Stimulated activated CD4-positive, alpha-beta T cell treated with anti-CD3 and anti-CD28 coated beads, Interleukin-2, amount 100 ng/mL, for 4 hours (primary cell): ENCODE data around the gene PTPRE.

ENCODE experiments used
- DNase-seq: peaks from one replicate; pipeline ENCODE4 v3.0.0-alpha.2; 2020; ENCODE audit warnings: low read depth

PTPRE gene

DNA sequence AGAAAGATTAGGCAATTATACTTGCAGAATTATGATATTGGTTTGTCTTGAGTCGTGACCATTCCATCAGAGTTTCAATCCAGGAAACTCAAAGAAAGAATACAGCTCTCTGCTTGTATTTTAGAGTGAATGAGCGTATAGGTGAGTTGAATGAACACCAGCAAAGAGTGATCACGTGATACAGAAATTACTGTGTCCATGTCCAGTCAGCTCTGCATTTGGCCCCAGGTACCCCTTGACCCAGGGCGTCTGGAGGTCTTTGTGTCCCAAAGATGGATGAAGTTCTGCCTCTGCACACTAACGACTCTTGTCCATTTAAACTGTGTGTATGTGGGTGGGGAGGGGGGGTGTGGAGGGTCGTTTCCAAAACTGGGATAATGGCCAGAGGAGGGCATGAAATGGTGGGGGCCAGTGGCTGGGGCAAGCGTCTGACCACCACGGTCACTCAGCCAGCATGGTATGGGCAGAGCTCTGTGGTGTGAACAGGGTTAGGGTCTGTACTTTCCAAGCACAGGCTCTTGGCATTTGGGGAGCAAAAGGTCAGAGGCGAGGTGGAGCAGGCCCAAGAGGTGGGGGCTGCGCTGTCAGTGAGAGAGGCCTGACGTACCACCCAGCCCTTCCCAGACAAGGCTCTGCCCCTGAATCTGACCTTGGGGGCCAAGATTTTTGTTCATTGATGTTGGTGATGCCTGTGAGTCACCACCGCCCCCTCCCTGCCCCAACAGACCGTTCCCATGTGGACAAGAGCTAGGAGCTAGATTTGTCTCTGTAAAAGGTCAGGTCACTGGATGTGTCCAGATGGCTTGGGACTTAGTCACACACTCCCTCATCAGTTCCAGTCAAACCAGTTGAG is 1.4 kb downstream of the PTPRE start:
- DNase-seq, result no peak

- DNase-seq, result no peak
Measured at GRCh38 chr10:127908959-127909267, 2.0 kb downstream of the PTPRE start.

- no peak for DNase-seq
Measured at GRCh38 chr10:127909716-127910463, 3.0 kb downstream of the PTPRE start.

- no peak for DNase-seq
Measured at GRCh38 chr10:127910464-127910770, 3.5 kb downstream of the PTPRE start.

GRCh38 chr10:127911218-127911866 is 4.4 kb downstream of the PTPRE start:
- no peak for DNase-seq

GRCh38 chr10:127911867-127912257 is 5.0 kb downstream of the PTPRE start:
- no peak for DNase-seq

GRCh38 chr10:127912607-127913367 is 5.9 kb downstream of the PTPRE start:
- no peak for DNase-seq

DNA sequence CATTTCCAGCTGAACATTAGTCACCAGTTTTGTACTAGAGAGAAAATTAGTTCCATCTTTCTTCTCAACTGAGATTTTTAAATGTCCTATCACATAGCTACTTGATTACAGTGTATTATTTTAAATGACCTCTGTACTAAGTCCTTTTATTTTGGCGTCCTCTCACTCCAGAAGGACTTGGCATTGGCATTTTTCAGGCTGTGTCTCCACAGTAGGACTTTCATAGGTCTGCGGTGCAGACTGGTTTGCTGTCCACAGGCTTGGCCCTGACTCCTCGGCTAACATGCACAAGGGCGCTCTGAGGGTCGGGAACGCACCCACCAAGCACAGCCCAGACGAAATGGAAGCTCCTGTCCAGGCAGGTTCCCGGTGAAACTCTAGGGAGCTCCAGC is 6.5 kb downstream of the PTPRE start:
- no peak for DNase-seq

- DNase-seq, result no peak
Measured at GRCh38 chr10:127915324-127915723, 8.4 kb downstream of the PTPRE start.

GRCh38 chr10:127916826-127917225 is 9.9 kb downstream of the PTPRE start:
- DNase-seq, result no peak

- DNase-seq, result no peak
Measured at GRCh38 chr10:127918572-127918971, 11.7 kb downstream of the PTPRE start.

DNA sequence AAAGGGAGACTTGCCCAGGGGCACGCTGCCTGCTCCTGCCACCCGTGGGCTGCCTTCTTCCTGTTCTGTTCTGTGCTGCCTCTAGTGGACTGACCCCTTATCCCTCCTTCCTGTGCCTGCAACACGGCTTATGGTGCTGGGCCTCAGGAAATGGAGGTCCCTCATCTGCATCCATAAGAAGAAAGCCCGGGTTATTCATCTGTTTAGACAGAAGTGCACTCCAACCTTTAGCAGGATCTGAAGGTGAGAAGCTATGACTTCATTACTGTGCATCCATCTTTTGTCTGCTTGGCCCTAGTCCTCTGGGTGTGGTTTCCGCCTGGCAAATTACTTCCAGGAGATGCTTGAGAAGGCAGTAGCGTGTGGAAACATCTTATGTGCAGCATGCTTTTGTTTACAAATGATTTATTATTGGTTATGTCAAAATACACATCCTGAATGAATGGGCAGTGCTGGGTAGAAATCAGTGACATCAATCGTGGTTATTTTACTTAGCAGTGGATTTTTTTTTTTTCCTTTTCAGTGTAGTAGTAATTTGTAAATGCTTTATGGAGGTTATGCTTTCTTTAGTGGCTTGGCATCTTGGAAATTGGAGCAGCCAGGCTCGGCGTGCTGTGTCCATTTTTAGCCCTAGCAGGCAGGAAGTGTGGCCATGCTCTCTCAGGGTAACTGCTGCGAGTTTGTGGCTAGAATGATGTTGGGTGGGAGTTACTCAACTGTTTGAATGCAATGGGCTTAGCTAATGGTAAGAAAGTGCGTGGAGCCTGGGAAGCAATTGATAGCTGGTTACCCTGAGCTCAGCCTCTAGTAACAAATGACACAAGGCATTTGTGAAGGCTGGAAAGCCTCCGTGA is 12.7 kb downstream of the PTPRE start:
- no peak for DNase-seq

- DNase-seq, result no peak
Measured at GRCh38 chr10:127920306-127921074, 13.6 kb downstream of the PTPRE start.

- DNase-seq, result no peak
Measured at GRCh38 chr10:127921075-127921752, 14.3 kb downstream of the PTPRE start.

DNA sequence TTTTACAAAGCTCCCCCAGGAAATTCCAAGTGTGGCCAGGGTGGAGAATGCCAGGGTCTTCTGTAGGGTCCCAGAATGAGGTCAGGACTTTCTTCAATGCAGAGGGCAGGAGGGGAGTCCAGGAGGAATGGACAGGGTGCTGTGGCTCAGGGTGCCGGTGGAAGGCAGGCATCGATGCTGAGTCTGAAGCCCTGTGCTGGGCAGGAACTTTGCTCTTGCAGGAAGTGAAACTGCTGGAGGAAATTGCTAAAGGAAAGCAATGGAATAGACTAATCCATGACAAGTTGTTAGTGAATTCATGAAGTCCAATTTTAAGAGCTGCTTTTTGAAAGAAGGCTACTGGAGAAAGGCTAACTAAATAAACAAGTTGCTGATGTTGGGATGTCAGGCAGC is 14.8 kb downstream of the PTPRE start:
- DNase-seq, result no peak

DNA sequence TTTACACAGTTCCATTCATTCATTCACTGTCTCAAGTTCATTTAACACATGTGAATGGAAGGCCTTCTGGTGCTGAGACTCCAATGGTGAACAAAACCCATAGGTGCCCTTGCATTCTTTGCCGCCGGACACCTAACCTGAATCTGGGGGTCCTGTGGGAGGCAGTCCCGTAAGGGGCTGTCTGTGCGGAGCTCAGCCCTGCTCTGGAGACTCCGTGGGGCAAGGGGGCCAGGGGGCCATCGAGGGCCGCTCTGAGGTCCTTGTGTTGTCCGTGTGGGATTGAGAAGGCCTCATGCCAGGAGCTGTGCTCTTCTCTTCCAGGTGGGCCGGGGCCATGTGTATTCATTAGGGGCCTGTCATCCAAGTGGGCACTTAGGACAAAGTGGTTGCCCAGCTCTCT is 15.3 kb downstream of the PTPRE start:
- no peak for DNase-seq

- no peak for DNase-seq
Measured at GRCh38 chr10:127922675-127923366, 15.9 kb downstream of the PTPRE start.

DNA sequence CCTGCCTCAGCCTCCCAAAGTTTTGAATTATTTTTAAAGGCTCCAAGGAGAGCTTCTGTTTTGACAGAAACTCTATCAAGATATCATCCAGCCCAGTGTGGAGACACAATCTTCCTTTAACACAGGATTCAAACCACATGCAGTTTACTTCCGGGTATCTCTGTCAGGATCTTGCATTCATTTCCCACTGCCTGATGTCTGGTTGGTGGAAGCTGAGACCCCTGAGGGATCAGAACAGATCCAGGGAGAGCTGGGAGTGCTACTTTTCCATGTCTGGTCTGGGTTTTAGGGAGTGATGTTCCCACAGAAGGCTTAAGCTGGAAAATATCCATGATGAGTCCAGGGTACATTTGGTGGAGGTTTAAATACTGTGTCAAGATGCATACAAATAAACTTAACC is 16.7 kb downstream of the PTPRE start:
- no peak for DNase-seq

- DNase-seq, result no peak
Measured at GRCh38 chr10:127925471-127926207, 18.7 kb downstream of the PTPRE start.
